ENCODE results near the gene ATAD3B. TPM values are rescaled to one million over a fixed set of nuclear protein-coding genes. Genes with fewer than 3 reads are reported as not detected.
"Not testable (repeated sequence)": the region's sequence is repeated elsewhere in the genome, so short reads cannot be mapped to it uniquely, and the experiment has no call there.

Gene ATAD3B
- polyA plus RNA-seq, 4 donors, result 9.4 to 29.9 (median 20.5) TPM

GRCh38 chr1:1527092-1527816 is 55.7 kb downstream of the ATAD3B start:
- DNase-seq (ENCODE audit: low read depth in 4 of 4, low spot score in 2 of 4), result no peak

DNA sequence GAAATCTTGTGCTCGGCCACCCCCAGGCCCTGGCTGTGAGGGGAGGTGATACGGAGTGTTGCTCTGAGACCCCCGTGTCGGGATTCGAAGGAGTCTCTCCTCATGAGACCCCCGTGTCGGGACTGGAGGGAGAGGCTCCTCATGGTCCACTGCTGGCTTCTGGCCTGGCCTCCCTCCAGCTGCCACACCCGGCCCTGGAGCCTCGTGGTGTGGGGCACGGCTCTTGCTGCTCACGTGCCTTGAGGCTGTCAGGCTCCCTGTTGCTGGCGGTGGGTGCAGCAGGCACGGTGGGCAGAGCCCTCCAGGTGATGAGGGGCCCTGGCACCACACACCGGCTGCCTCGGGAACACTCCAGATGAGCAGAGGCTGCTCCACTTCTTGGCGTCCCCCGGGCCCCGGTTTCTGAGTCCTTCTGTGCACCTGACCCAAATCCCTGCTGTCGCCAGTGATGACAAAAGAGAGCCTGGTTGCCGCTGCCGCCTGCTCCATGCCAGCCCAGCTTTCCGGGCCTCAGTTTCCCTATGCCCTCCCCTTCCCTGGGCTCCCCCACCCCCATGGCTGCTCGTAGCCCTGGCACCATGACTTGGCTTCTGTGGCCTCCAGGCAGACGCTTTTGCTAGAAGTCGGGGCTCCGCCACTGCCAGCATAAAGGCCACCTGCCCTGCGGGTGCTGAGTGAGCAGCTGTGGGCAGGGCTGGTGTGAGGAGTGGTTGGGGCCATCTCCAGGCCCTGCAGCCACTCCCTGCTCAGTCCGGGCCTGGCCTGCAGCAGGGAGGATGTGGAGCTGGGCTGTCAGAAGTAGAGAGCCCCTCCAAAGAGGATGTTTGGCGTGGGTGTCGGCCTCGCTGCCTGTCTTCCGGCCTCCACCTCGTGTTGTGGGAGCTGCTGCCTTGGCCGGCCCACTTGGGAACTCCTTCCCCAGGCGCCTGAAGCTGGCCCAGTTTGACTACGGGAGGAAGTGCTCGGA is 57.0 kb downstream of the ATAD3B start:
- DNase-seq (ENCODE audit: low read depth in 4 of 4, low spot score in 2 of 4), result no peak

DNA sequence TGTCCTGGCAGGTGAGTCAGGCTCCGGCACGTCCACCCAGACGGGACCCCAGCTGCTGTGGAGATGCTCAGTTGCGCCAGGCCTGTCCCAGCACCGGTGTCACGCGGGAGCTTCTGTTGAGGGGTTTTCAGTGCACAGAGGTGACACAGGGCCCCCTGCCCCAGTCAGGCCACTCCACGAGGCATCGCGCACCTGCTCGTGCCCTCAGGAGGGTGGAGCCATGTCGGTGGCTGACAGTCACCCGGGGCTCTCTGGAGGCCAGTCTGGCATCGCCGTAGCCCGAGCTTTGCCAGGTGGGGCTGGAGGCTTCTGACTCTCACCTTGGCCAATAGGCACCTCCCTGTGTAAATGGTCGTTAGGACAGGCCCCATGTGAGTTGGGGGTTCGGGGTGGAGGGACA is 57.8 kb downstream of the ATAD3B start:
- no peak for DNase-seq (ENCODE audit: low read depth in 4 of 4, low spot score in 2 of 4)

- no peak for DNase-seq (ENCODE audit: low read depth in 4 of 4, low spot score in 2 of 4)
These were observed 58.4 kb downstream of the ATAD3B start for GRCh38 chr1:1529936-1530335.

- no peak for DNase-seq (ENCODE audit: low read depth in 4 of 4, low spot score in 2 of 4)
These were observed 60.4 kb downstream of the ATAD3B start for GRCh38 chr1:1531947-1532346.

GRCh38 chr1:1533176-1533893 is 61.8 kb downstream of the ATAD3B start:
- DNase-seq (ENCODE audit: low read depth in 4 of 4, low spot score in 2 of 4), result not testable (repeated sequence)

GRCh38 chr1:1533894-1534291 is 62.3 kb downstream of the ATAD3B start:
- DNase-seq (ENCODE audit: low read depth in 4 of 4, low spot score in 2 of 4), result not testable (repeated sequence)

GRCh38 chr1:1534401-1535154 is 63.0 kb downstream of the ATAD3B start:
- DNase-seq (ENCODE audit: low read depth in 4 of 4, low spot score in 2 of 4), result no peak

GRCh38 chr1:1535201-1536018 is 63.8 kb downstream of the ATAD3B start:
- DNase-seq (ENCODE audit: low read depth in 4 of 4, low spot score in 2 of 4), result no peak

DNA sequence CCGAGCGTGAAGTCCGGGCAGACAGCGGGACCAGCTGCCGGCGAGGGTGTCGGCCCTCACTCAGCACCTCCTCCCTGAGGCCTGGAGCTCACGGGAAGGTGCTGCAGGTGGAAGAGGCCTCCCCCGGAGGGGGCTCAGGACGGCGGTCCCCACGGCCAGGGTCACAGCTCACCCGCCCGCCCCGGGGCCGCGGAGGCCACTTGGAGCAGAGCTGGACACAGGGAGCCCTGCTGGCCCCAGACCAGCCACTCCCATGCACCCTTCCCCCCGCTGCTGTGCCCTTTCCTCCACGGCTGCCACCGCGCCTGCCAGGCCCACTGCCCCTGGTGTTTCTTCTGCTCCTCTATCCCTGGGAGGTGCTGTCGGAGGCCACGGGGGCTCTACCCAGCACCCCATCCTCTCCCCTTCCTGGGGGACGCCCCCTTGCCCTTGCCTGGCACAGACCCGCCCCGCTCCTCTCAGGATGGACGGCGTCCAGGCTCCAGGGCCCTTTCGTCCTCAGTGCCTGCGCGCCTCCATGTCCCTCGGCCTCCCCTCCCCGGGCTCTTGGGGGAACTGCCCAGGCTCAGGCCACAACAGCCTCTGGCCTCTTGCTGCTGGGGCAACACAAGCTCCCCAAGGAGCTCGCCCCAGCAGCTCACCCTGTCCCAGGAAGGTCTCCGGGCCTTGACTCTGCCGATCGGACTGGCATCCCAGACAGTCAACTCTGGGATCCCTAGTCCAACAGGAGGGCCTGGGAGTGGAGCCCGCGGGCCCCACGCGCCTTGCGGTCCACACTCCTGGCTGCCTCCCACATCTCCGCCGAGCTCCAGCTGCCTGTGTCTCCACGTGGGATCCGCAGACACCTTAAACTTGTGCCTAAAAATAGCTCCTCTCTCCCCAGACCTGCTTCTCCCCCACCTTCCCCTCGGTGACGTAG is 64.7 kb downstream of the ATAD3B start:
- no peak for DNase-seq (ENCODE audit: low read depth in 4 of 4, low spot score in 2 of 4)

GRCh38 chr1:1536938-1537546 is 65.5 kb downstream of the ATAD3B start:
- no peak for DNase-seq (ENCODE audit: low read depth in 4 of 4, low spot score in 2 of 4)

GRCh38 chr1:1537626-1538250 is 66.2 kb downstream of the ATAD3B start:
- DNase-seq (ENCODE audit: low read depth in 4 of 4, low spot score in 2 of 4), result no peak

- DNase-seq (ENCODE audit: low read depth in 4 of 4, low spot score in 2 of 4), result no peak
These were observed 66.8 kb downstream of the ATAD3B start for GRCh38 chr1:1538334-1538733.

DNA sequence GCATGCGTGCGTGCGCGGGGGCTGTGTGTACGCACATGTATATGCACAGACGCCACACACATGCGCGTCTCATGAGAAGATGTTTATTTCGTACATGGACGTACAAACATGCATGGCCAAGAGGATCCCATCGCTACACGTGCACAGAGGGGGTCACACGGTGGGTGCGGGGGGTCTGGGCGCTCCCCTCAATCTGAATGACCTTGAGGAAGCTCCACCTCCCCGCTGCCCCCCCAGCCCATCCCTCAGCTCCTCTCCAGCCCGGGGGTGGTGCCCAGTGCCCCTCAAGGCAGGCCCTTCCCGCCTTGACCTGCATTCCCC is 67.4 kb downstream of the ATAD3B start:
- no peak for DNase-seq (ENCODE audit: low read depth in 4 of 4, low spot score in 2 of 4)

GRCh38 chr1:1539310-1540089 is 67.9 kb downstream of the ATAD3B start:
- DNase-seq (ENCODE audit: low read depth in 4 of 4, low spot score in 2 of 4), result peak in 1 of 4 donors; percentile 31

GRCh38 chr1:1540090-1540817 is 68.7 kb downstream of the ATAD3B start, which contains the start of gene TMEM240:
TMEM240 (minus strand) TSS chr1:1540624; CDS start chr1:1540346, 278 bp downstream.
- DNase-seq (ENCODE audit: low read depth in 4 of 4, low spot score in 2 of 4), result peak in 3 of 4 donors; percentile 34 to 61 (median 49)
